Measurements from ENCODE around the gene GCH1.

DNA sequence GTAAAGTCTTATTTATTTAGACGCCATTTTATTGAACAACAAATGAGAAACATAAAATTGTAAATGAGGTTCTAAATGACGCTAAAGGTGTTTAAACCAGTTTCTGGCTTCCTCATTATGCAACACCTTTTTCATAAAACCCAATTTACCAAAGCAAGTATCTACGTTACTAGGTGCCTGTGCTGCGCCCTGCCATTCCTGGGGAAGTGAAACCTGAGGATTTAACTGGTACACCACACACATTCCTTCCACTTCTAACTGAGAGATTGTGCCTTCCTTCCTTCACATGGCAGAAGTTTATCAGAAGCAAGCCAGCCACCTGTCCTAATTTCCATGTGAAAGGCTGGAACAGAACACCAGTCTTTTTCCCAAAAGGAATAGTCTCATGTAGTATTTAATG lies 40.3 kb upstream of the GCH1 start:
- TF ChIP-seq GATA2 (IDR thresholded peaks at IDR 0.05; ENCODE audit: low read depth, low read length) (no peak), GATA3 (IDR thresholded peaks at IDR 0.05; ENCODE audit: low read depth, low read length) (no peak)
